ENCODE data around the gene ATF7. TPM values are rescaled to one million over a fixed set of nuclear protein-coding genes. Genes with fewer than 3 reads are reported as not detected.
"Not testable (repeated sequence)": the region's sequence is repeated elsewhere in the genome, so short reads cannot be mapped to it uniquely, and the experiment has no call there.

ATF7 gene
- total RNA-seq, 1 donor from 2014 or later, result 4.1 TPM

- FAIRE-seq, result no peak
- DNase-seq (ENCODE audit: low spot score in 2 of 2), result no peak
Measured at GRCh38 chr12:53492188-53492587, 134.0 kb downstream of the ATF7 start.

GRCh38 chr12:53489242-53489864, 136.8 kb downstream of the ATF7 start:
- no peak for DNase-seq (ENCODE audit: low spot score in 2 of 2)
- FAIRE-seq, result no peak

GRCh38 chr12:53486736-53487487, 139.3 kb downstream of the ATF7 start:
- no peak for FAIRE-seq
- DNase-seq (ENCODE audit: low spot score in 2 of 2), result no peak

GRCh38 chr12:53485955-53486735, 140.0 kb downstream of the ATF7 start:
- DNase-seq (ENCODE audit: low spot score in 2 of 2), result no peak
- FAIRE-seq, result no peak

GRCh38 chr12:53484686-53485575, 141.3 kb downstream of the ATF7 start:
- FAIRE-seq, result no peak
- no peak for DNase-seq (ENCODE audit: low spot score in 2 of 2)

GRCh38 chr12:53483979-53484377, 142.2 kb downstream of the ATF7 start:
- DNase-seq (ENCODE audit: low spot score in 2 of 2) (no peak), FAIRE-seq (no peak)

GRCh38 chr12:53483225-53483978, 142.8 kb downstream of the ATF7 start:
- DNase-seq (ENCODE audit: low spot score in 2 of 2) (no peak), FAIRE-seq (no peak)

- no peak for FAIRE-seq
- no peak for DNase-seq (ENCODE audit: low spot score in 2 of 2)
Measured at GRCh38 chr12:53482626-53483168, 143.5 kb downstream of the ATF7 start.

- FAIRE-seq (no peak), DNase-seq (ENCODE audit: low spot score in 2 of 2) (no peak)
Measured at GRCh38 chr12:53481939-53482586, 144.1 kb downstream of the ATF7 start.

- not testable (repeated sequence) for FAIRE-seq; DNase-seq (ENCODE audit: low spot score in 2 of 2)
Measured at GRCh38 chr12:53481458-53481857, 144.7 kb downstream of the ATF7 start.

GRCh38 chr12:53480491-53481442, 145.4 kb downstream of the ATF7 start:
- FAIRE-seq, result no peak
- no peak for DNase-seq (ENCODE audit: low spot score in 2 of 2)

- FAIRE-seq (no peak), DNase-seq (ENCODE audit: low spot score in 2 of 2) (no peak)
Measured at GRCh38 chr12:53479331-53479730, 146.9 kb downstream of the ATF7 start.

- no peak for FAIRE-seq
- DNase-seq (ENCODE audit: low spot score in 2 of 2), result no peak
Measured at GRCh38 chr12:53478865-53479264, 147.3 kb downstream of the ATF7 start.

- no peak for FAIRE-seq
- no peak for DNase-seq (ENCODE audit: low spot score in 2 of 2)
Measured at GRCh38 chr12:53476769-53477209, 149.4 kb downstream of the ATF7 start.

- FAIRE-seq, result no peak
- no peak for DNase-seq (ENCODE audit: low spot score in 2 of 2)
Measured at GRCh38 chr12:53474819-53475218, 151.4 kb downstream of the ATF7 start.

GRCh38 chr12:53474077-53474476, 152.1 kb downstream of the ATF7 start:
- DNase-seq (ENCODE audit: low spot score in 2 of 2) (no peak), FAIRE-seq (no peak)

GRCh38 chr12:53472056-53472582, 154.1 kb downstream of the ATF7 start:
- FAIRE-seq, result no peak

More at GRCh38 chr12:53472056-53472582, 154.1 kb downstream of the ATF7 start:
- no peak for DNase-seq (ENCODE audit: low spot score in 2 of 2)

Data from frontal cortex (tissue), 4 donors.